ENCODE data around the gene CTSA.

Gene CTSA

DNA sequence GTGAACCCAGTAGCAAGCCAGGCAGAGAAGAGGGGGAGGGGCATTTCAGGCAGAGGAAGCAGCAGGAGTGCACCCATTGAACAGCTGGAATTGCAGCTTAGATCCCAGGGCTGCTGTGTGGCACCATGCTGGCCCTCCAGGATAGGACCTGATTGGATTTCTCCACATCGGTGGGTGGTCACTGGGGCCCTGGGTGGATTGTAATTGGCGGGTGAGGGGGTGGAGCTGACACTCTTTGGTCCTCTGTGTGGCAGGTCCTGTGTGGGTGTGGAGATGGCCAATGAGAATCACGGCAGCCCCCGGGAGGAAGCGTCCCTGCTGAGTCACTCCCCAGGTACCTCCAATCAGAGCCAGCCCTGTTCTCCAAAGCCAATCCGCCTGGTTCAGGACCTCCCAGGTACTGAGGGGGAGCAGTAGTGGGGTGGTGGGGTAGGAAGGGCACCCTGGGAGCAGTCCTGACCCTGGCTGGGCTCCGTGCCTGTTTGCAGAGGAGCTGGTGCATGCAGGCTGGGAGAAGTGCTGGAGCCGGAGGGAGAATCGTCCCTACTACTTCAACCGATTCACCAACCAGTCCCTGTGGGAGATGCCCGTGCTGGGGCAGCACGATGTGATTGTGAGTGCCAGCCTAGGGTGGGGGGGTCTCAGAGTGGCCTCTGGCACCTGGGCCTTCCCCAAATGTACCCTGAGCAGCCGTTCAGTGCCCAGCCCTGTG, 47.7 kb downstream of the CTSA start:
- TF ChIP-seq SIN3A (IDR thresholded peaks at IDR 0.05; ENCODE audit: borderline replicate concordance, insufficient read depth, low read length) (no peak), REST (IDR thresholded peaks at IDR 0.05; ENCODE audit: insufficient read depth in 1 of 2, low read depth in 2 of 2, low read length in 2 of 2) (no peak), POLR2AphosphoS5 (IDR thresholded peaks at IDR 0.05; ENCODE audit: low read depth, low read length) (no peak), FOXP2 (optimal IDR thresholded peaks at IDR 0.05; ENCODE audit: borderline replicate concordance, extremely low read depth, extremely low read length, insufficient read depth) (no peak), TAF1 (IDR thresholded peaks at IDR 0.05; ENCODE audit: borderline replicate concordance, insufficient read depth, low read length) (no peak)

- TF ChIP-seq POLR2AphosphoS5 (IDR thresholded peaks at IDR 0.05; ENCODE audit: low read depth, low read length) (no peak), TAF1 (IDR thresholded peaks at IDR 0.05; ENCODE audit: borderline replicate concordance, insufficient read depth, low read length) (no peak), SIN3A (IDR thresholded peaks at IDR 0.05; ENCODE audit: borderline replicate concordance, insufficient read depth, low read length) (no peak), FOXP2 (optimal IDR thresholded peaks at IDR 0.05; ENCODE audit: borderline replicate concordance, extremely low read depth, extremely low read length, insufficient read depth) (no peak), REST (IDR thresholded peaks at IDR 0.05; ENCODE audit: insufficient read depth in 1 of 2, low read depth in 2 of 2, low read length in 2 of 2) (no peak)
Measured at GRCh38 chr20:45940053-45940452, 48.9 kb downstream of the CTSA start.

DNA sequence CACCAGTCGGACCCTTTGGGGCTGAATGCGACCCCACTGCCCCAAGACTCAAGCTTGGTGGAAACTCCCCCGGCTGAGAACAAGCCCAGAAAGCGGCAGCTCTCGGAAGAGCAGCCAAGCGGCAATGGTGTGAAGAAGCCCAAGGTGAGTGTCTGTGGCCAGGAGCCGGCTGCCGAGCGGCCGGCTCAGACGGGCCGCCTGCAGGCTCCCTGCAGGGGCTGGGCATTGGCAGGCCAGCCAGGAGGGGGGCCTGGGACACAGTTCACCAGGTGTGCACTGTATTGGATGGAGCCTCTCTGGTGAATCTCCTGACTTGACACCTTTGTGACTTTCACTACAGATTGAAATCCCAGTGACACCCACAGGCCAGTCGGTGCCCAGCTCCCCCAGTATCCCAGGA, 49.3 kb downstream of the CTSA start:
- no peak for TF ChIP-seq SIN3A (IDR thresholded peaks at IDR 0.05; ENCODE audit: borderline replicate concordance, insufficient read depth, low read length)
- TF ChIP-seq FOXP2 (optimal IDR thresholded peaks at IDR 0.05; ENCODE audit: borderline replicate concordance, extremely low read depth, extremely low read length, insufficient read depth): no peak
- TF ChIP-seq TAF1 (IDR thresholded peaks at IDR 0.05; ENCODE audit: borderline replicate concordance, insufficient read depth, low read length): no peak
- TF ChIP-seq REST (IDR thresholded peaks at IDR 0.05; ENCODE audit: insufficient read depth in 1 of 2, low read depth in 2 of 2, low read length in 2 of 2): no peak
- no peak for TF ChIP-seq POLR2AphosphoS5 (IDR thresholded peaks at IDR 0.05; ENCODE audit: low read depth, low read length)

DNA sequence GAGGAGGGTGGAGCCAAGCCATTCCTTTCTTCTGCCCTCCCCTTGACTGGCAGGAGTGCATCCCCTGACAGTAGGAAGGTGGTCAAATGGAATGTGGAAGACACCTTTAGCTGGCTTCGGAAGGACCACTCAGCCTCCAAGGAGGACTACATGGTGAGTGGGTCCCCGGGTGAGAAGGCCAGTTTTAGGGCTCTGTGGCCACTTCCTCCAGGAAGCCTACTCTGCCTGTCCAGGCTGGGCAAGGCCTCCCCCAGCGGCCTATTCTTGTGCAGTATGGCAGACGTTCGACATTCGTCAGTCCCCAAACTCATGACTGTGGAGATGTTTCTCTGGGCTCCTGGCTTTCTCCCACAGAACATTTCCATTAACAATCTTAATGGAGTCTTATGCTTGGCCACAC, 52.5 kb downstream of the CTSA start:
- TF ChIP-seq POLR2AphosphoS5 (IDR thresholded peaks at IDR 0.05; ENCODE audit: low read depth, low read length) (no peak), TAF1 (IDR thresholded peaks at IDR 0.05; ENCODE audit: borderline replicate concordance, insufficient read depth, low read length) (no peak), REST (IDR thresholded peaks at IDR 0.05; ENCODE audit: insufficient read depth in 1 of 2, low read depth in 2 of 2, low read length in 2 of 2) (no peak), SIN3A (IDR thresholded peaks at IDR 0.05; ENCODE audit: borderline replicate concordance, insufficient read depth, low read length) (no peak)

All from PFSK-1 (cell line).